Gastrocnemius medialis (tissue), 4 donors: ENCODE results near the gene PCDHGA8. TPM values are rescaled to one million over a fixed set of nuclear protein-coding genes. Genes with fewer than 3 reads are reported as not detected.

Experiments
- ATAC-seq, 2 donors: fragments of 150-250 bp; one replicate each; pipeline ENCODE4 v1.9.1; 2016
- DNase-seq, 2 donors: peaks; one replicate each; pipeline ENCODE4 v3.0.0-alpha.2; 2019
- H3K27ac ChIP-seq, 4 donors: fragments of 200-600 bp; sonication (generic); 1 replicate in 1 of 4; 2 replicates in 3 of 4; pipeline ENCODE4 v1.5.1; 2016 to 2018; ENCODE audit warnings: mild to moderate bottlenecking in 2 of 4, moderate library complexity in 1 of 4
- H3K27me3 ChIP-seq, 3 donors: fragments of 200-600 bp; sonication (generic) in 2 of 3; 1 replicate in 1 of 3; 2 replicates in 2 of 3; pipeline versions ENCODE4 v1.5.1 to v1.6.0; 2016 to 2019; ENCODE audit warnings: mild to moderate bottlenecking in 1 of 3, moderate library complexity in 1 of 3
- H3K36me3 ChIP-seq, 2 donors: fragments of 200-600 bp; sonication (generic) in 1 of 2; one replicate each; pipeline ENCODE4 v1.5.1; 2017 to 2018
- H3K4me1 ChIP-seq, 2 donors: fragments of 200-600 bp; sonication (generic) in 1 of 2; one replicate each; pipeline ENCODE4 v1.5.1; 2016 to 2017; ENCODE audit warnings: mild to moderate bottlenecking in 2 of 2
- H3K4me3 ChIP-seq, 4 donors: fragments of 200-600 bp; sonication (generic) in 3 of 4; 1 replicate in 1 of 4; 2 replicates in 3 of 4; pipeline ENCODE4 v1.5.1; 2016 to 2019; ENCODE audit warnings: mild to moderate bottlenecking in 2 of 4
- H3K9me3 ChIP-seq, 3 donors: fragments of 200-600 bp; sonication (generic) in 2 of 3; 1 replicate in 1 of 3; 2 replicates in 2 of 3; pipeline ENCODE4 v1.5.1; 2016 to 2019
- CTCF ChIP-seq, 5 experiments: fragments of 450-650 bp in 3 of 5; fragments of 200-600 bp in 2 of 5; sonication (generic) in 2 of 5; IDR thresholded peaks in 4 of 5; conservative IDR thresholded peaks in 1 of 5; 1 replicate in 4 of 5; 2 replicates in 1 of 5; pipeline ENCODE4 v1.5.1; 2016 to 2019; ENCODE audit warnings: antibody characterized with exemption in 5 of 5, mild to moderate bottlenecking in 3 of 5, moderate library complexity in 3 of 5
- POLR2A ChIP-seq, 2 donors: fragments of 450-650 bp; IDR thresholded peaks; one replicate each; pipeline ENCODE4 v1.6.1; 2017; ENCODE audit warnings: antibody characterized with exemption in 2 of 2, mild to moderate bottlenecking in 2 of 2, moderate library complexity in 2 of 2
- in situ Hi-C, 4 donors: fragments of 200-750 bp; cut with MboI; loops; one replicate each; pipeline versions ENCODE4 v1.15.0 to v1.8.0; 2017; ENCODE audit warnings: low sequenced_read_pairs in 4 of 4
- intact Hi-C: fragments of 100-400 bp; cut with DNase I; formaldehyde crosslinking; loops from one replicate; pipeline ENCODE4 v1.15.1; 2023; ENCODE audit warnings: low total_unique reads
- total RNA-seq, 4 donors: library from RNA; depleted of rRNA; stranded (reverse); fragments of >200 nt; gene quantifications; one replicate each; pipeline versions ENCODE4 v1.1.0 to v1.2.3, GENCODE V29; 2016

The PCDHGA8 gene
- total RNA-seq, 4 donors from 2014 or later = 0.82 to 1.8 (median 1.2) TPM

- intact Hi-C loops (no loop called here), in situ Hi-C loops (no loop called here)
- DNase-seq (no peak), ATAC-seq (no peak)
- H3K27me3 ChIP-seq = no peaks in the 10 kb centered on the region
- no peak overlapping the region for H3K27ac ChIP-seq
- no peaks in the 10 kb centered on the region for H3K36me3 ChIP-seq
- H3K9me3 ChIP-seq = no peaks in the 10 kb centered on the region
- no peak for TF ChIP-seq CTCF (IDR thresholded peaks at IDR 0.05 in 4 of 5, conservative IDR thresholded peaks at IDR 0.05 in 1 of 5)
- TF ChIP-seq POLR2A (IDR thresholded peaks at IDR 0.05) = no peak
- H3K4me1 ChIP-seq = peaks cover 0 to 10% of the 10 kb centered on the region in 2 donors
- H3K4me3 ChIP-seq = no peak overlapping the region
Measured at GRCh38 chr5:141434006-141434405, 41.6 kb downstream of the PCDHGA8 start.

GRCh38 chr5:141437221-141437620 lies 44.8 kb downstream of the PCDHGA8 start:
- H3K27me3 ChIP-seq = no peaks in the 10 kb centered on the region
- H3K4me3 ChIP-seq = no peak overlapping the region
- TF ChIP-seq CTCF (IDR thresholded peaks at IDR 0.05 in 4 of 5, conservative IDR thresholded peaks at IDR 0.05 in 1 of 5) (no peak), POLR2A (IDR thresholded peaks at IDR 0.05) (no peak)
- H3K27ac ChIP-seq = no peak overlapping the region
- H3K36me3 ChIP-seq = no peaks in the 10 kb centered on the region
- intact Hi-C loops (no loop called here), in situ Hi-C loops (no loop called here)
- no peaks in the 10 kb centered on the region for H3K9me3 ChIP-seq
- DNase-seq (no peak), ATAC-seq (no peak)
- no peaks in the 10 kb centered on the region for H3K4me1 ChIP-seq

GRCh38 chr5:141439411-141440141 lies 47.1 kb downstream of the PCDHGA8 start:
- in situ Hi-C loops (no loop called here), intact Hi-C loops (no loop called here)
- Histone ChIP-seq H3K27ac (no peak overlapping the region), H3K9me3 (no peaks in the 10 kb centered on the region), H3K27me3 (no peaks in the 10 kb centered on the region), H3K4me3 (no peak overlapping the region), H3K36me3 (no peaks in the 10 kb centered on the region), H3K4me1 (no peaks in the 10 kb centered on the region)
- no peak for TF ChIP-seq POLR2A (IDR thresholded peaks at IDR 0.05)
- TF ChIP-seq CTCF (IDR thresholded peaks at IDR 0.05 in 4 of 5, conservative IDR thresholded peaks at IDR 0.05 in 1 of 5) = no peak
- no peak for ATAC-seq
- no peak for DNase-seq

GRCh38 chr5:141440341-141440740 lies 47.9 kb downstream of the PCDHGA8 start:
- no peaks in the 10 kb centered on the region for H3K36me3 ChIP-seq
- H3K9me3 ChIP-seq = no peaks in the 10 kb centered on the region
- H3K27me3 ChIP-seq = no peaks in the 10 kb centered on the region
- H3K27ac ChIP-seq = no peak overlapping the region
- H3K4me1 ChIP-seq = no peaks in the 10 kb centered on the region
- no peak for TF ChIP-seq CTCF (IDR thresholded peaks at IDR 0.05 in 4 of 5, conservative IDR thresholded peaks at IDR 0.05 in 1 of 5)
- TF ChIP-seq POLR2A (IDR thresholded peaks at IDR 0.05) = no peak
- in situ Hi-C loops = no loop called here
- H3K4me3 ChIP-seq = no peak overlapping the region
- no peak for ATAC-seq
- DNase-seq = no peak
- intact Hi-C loops = no loop called here
